Stomach (tissue), 4 donors: ENCODE measurements around the gene PIEZO2.

Source experiments
- EP300 ChIP-seq: sonication (generic); formaldehyde crosslinking; IDR thresholded peaks from one replicate; pipeline ENCODE4 v1.6.1; 2017; ENCODE audit warnings: antibody characterized with exemption
- POLR2A ChIP-seq, 4 donors: fragments of 450-650 bp; IDR thresholded peaks; one replicate each; pipeline ENCODE4 v1.6.1; 2016; ENCODE audit warnings: antibody characterized with exemption in 4 of 4, control low read depth in 2 of 4, mild to moderate bottlenecking in 1 of 4, moderate library complexity in 1 of 4
- TF ChIP-seq, protein P1 (sequence below), 7 experiments: fragments of 450-650 bp in 4 of 7; fragments of 200-600 bp in 3 of 7; sonication (generic) in 3 of 7; IDR thresholded peaks; one replicate each; pipeline ENCODE4 v1.5.1; 2016 to 2019; ENCODE audit warnings: antibody characterized with exemption in 7 of 7, control low read depth in 2 of 7, mild to moderate bottlenecking in 1 of 7

DNA sequence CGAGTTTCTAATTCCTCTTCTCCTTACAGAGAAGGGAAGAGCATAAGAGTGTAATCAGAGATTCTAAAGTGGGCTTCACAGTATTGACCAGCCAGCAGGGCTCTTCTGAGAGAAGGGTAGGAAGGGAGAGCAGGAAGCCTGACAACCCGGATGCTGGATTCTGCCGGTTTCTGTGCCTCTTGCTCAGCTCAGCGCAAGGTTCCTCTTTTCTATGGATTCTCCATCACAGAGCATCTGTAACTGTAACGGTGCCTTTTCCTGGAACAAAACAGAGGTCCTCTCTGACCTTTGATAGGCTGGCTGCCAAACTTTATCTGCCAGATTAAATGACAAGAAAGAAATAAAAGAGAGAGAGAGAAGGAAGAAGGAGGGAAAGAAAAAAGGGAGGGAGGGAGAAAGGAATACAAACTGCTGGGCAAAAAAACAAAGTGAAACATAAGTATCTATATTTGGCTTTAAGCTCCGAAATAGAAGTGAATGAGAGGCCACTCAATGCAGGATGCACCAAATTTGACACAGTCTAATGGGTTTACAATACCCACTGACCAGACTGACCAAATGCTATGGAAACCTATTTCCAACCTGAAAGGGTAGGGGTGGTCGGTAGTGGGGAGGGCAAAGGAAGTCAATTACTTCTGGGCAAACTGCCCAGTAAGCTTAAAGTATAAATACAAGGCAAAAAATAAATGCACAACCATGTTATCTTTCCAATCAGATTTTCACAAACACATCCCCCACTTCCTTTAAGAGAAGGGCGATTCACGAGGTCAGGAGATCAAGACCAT, 59.2 kb downstream of the PIEZO2 start:
- TF ChIP-seq, protein P1, sequence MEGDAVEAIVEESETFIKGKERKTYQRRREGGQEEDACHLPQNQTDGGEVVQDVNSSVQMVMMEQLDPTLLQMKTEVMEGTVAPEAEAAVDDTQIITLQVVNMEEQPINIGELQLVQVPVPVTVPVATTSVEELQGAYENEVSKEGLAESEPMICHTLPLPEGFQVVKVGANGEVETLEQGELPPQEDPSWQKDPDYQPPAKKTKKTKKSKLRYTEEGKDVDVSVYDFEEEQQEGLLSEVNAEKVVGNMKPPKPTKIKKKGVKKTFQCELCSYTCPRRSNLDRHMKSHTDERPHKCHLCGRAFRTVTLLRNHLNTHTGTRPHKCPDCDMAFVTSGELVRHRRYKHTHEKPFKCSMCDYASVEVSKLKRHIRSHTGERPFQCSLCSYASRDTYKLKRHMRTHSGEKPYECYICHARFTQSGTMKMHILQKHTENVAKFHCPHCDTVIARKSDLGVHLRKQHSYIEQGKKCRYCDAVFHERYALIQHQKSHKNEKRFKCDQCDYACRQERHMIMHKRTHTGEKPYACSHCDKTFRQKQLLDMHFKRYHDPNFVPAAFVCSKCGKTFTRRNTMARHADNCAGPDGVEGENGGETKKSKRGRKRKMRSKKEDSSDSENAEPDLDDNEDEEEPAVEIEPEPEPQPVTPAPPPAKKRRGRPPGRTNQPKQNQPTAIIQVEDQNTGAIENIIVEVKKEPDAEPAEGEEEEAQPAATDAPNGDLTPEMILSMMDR (IDR thresholded peaks at IDR 0.05) = no peak
- TF ChIP-seq POLR2A (IDR thresholded peaks at IDR 0.05) (no peak), EP300 (no peak)
